K562 (cell line): Measurements from ENCODE around the gene RET. TPM values are rescaled to one million over a fixed set of nuclear protein-coding genes. Genes with fewer than 3 reads are reported as not detected.

Experiments
- USF2 ChIP-seq: sonication (generic); formaldehyde crosslinking; IDR thresholded peaks from 2 replicates; pipeline ENCODE4 v1.5.0; 2020; ENCODE audit warnings: missing genetic modification reagents
- polyA plus RNA-seq, 8 experiments: library from polyadenylated mRNA; depleted of rRNA in 4 of 8; stranded (reverse) in 5 of 8; unstranded in 3 of 8; fragments of >200 nt; fragmentation: Nextera tagmentation in 2 of 8; fragmentation: Illumina TruSeq in 1 of 8; extraction: Ambion mirVana in 2 of 8; extraction: Trizol in 1 of 8; gene quantifications; 2 replicates each; pipeline versions ENCODE4 v1.2.1 to v1.2.3, GENCODE V29; 2011 to 2014; ENCODE audit warnings: inconsistent platforms in 1 of 8, missing spikeins in 1 of 8
- total RNA-seq, 7 experiments: library from RNA; depleted of rRNA in 6 of 7; stranded (reverse); fragments of >200 nt in 6 of 7; fragmentation: Illumina TruSeq in 2 of 7; extraction: Trizol in 2 of 7; gene quantifications; 2 replicates each; pipeline versions ENCODE4 v1.2.1 to v1.2.3, GENCODE V29; 2011 to 2021; ENCODE audit warnings: low replicate concordance in 1 of 7
- TF ChIP-seq, protein P1 (sequence below): fragments of 200-800 bp; sonication (Bioruptor generic); IDR thresholded peaks from 2 replicates; pipeline ENCODE4 v1.6.1; 2016; ENCODE audit warnings: missing genetic modification characterization, missing compliant biosample characterization

RET gene
- total and polyA plus RNA-seq, 9 of the 15 experiments (the other 6 are each of a cell fraction or from before 2014, with no cell fraction given): 0.04 to 0.05 TPM; not detected in 7

- TF ChIP-seq, protein P1, sequence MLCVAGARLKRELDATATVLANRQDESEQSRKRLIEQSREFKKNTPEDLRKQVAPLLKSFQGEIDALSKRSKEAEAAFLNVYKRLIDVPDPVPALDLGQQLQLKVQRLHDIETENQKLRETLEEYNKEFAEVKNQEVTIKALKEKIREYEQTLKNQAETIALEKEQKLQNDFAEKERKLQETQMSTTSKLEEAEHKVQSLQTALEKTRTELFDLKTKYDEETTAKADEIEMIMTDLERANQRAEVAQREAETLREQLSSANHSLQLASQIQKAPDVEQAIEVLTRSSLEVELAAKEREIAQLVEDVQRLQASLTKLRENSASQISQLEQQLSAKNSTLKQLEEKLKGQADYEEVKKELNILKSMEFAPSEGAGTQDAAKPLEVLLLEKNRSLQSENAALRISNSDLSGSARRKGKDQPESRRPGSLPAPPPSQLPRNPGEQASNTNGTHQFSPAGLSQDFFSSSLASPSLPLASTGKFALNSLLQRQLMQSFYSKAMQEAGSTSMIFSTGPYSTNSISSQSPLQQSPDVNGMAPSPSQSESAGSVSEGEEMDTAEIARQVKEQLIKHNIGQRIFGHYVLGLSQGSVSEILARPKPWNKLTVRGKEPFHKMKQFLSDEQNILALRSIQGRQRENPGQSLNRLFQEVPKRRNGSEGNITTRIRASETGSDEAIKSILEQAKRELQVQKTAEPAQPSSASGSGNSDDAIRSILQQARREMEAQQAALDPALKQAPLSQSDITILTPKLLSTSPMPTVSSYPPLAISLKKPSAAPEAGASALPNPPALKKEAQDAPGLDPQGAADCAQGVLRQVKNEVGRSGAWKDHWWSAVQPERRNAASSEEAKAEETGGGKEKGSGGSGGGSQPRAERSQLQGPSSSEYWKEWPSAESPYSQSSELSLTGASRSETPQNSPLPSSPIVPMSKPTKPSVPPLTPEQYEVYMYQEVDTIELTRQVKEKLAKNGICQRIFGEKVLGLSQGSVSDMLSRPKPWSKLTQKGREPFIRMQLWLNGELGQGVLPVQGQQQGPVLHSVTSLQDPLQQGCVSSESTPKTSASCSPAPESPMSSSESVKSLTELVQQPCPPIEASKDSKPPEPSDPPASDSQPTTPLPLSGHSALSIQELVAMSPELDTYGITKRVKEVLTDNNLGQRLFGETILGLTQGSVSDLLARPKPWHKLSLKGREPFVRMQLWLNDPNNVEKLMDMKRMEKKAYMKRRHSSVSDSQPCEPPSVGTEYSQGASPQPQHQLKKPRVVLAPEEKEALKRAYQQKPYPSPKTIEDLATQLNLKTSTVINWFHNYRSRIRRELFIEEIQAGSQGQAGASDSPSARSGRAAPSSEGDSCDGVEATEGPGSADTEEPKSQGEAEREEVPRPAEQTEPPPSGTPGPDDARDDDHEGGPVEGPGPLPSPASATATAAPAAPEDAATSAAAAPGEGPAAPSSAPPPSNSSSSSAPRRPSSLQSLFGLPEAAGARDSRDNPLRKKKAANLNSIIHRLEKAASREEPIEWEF: no peak
- TF ChIP-seq USF2 (CRISPR knock-in tag): peak; percentile 66
Measured at GRCh38 chr10:43110338-43111071, 33.6 kb downstream of the RET start (continued).
